Heart right ventricle (tissue), 16 donors: ENCODE data around the gene IL17RE. TPM values are rescaled to one million over a fixed set of nuclear protein-coding genes. Genes with fewer than 3 reads are reported as not detected.

ENCODE experiments used
- ATAC-seq, 8 donors: fragments of 200-7000 bp; cut with Tn5 transposase; one replicate each; pipeline ENCODE4 v1.9.1; 2020; ENCODE audit warnings: mild to moderate bottlenecking in 8 of 8, moderate library complexity in 8 of 8, moderate number of reproducible peaks in 1 of 8
- DNase-seq, 2 donors: peaks; one replicate each; pipeline ENCODE4 v3.0.0-alpha.2; 2020
- H3K27ac ChIP-seq, 10 donors: fragments of 200-600 bp; sonication (generic) in 2 of 10; one replicate each; pipeline versions ENCODE4 v1.5.0 to v1.8.0; 2020 to 2022; ENCODE audit warnings: mild to moderate bottlenecking in 3 of 10
- H3K27me3 ChIP-seq, 7 donors: fragments of 200-600 bp; one replicate each; pipeline ENCODE4 v1.8.0; 2021 to 2022; ENCODE audit warnings: mild to moderate bottlenecking in 2 of 7
- H3K36me3 ChIP-seq, 9 donors: fragments of 200-600 bp; sonication (generic) in 1 of 9; one replicate each; pipeline versions ENCODE4 v1.5.0 to v1.8.0; 2020 to 2022; ENCODE audit warnings: mild to moderate bottlenecking in 2 of 9
- H3K4me1 ChIP-seq, 9 donors: fragments of 200-600 bp; sonication (generic) in 1 of 9; one replicate each; pipeline versions ENCODE4 v1.5.0 to v1.8.0; 2020 to 2022; ENCODE audit warnings: mild to moderate bottlenecking in 4 of 9
- H3K4me3 ChIP-seq, 10 donors: fragments of 200-600 bp; sonication (generic) in 2 of 10; one replicate each; pipeline versions ENCODE4 v1.5.0 to v1.8.0; 2020 to 2022; ENCODE audit warnings: mild to moderate bottlenecking in 7 of 10, moderate library complexity in 2 of 10
- H3K9me3 ChIP-seq, 11 donors: fragments of 200-600 bp in 10 of 11; sonication (generic) in 2 of 11; one replicate each; pipeline versions ENCODE4 v1.5.0 to v1.8.0; 2013 to 2022; ENCODE audit warnings: mild to moderate bottlenecking in 2 of 11, control low read depth in 1 of 11, moderate library complexity in 1 of 11
- CTCF ChIP-seq, 9 donors: fragments of 200-600 bp; sonication (generic) in 2 of 9; IDR thresholded peaks; one replicate each; pipeline versions ENCODE4 v1.5.0 to v1.8.0; 2021 to 2022; ENCODE audit warnings: antibody characterized with exemption in 9 of 9, mild to moderate bottlenecking in 5 of 9, moderate library complexity in 1 of 9
- WGBS, 2 donors: extraction: QIAGEN DNeasy Blood & Tissue Kit; methylation state at CpG; one replicate each; pipeline ENCODE4 v1.1.7; 2013; ENCODE audit warnings: inconsistent platforms in 1 of 2; 5-methylcytosine and 5-hydroxymethylcytosine counted together
- intact Hi-C, 10 donors: fragments of 100-400 bp; cut with DNase I; formaldehyde crosslinking; loops; one replicate each; pipeline versions ENCODE4 v1.11.1 to v1.14.2; 2022
- polyA plus RNA-seq, 2 donors: library from polyadenylated mRNA; stranded (reverse); fragments of 200-250 nt; gene quantifications; one replicate each; pipeline ENCODE4 v1.2.3, GENCODE V29; 2013
- total RNA-seq, 10 donors: library from RNA; stranded (reverse); fragmentation: NEBNext Ultra II Directional in 3 of 10; extraction: Animal tissue kit (Norgen Biotek cat#: 25700) in 3 of 10; gene quantifications; one replicate each; pipeline versions ENCODE4 v1.2.1 to v1.2.4, GENCODE V29; 2021 to 2023
- donor health status: Arrhythmogenic right ventricular cardiomyopathy.
- donor health status: ischemic (EF 13 %, LVEDD 7.1; RV severe dilation, severe dysfunction).
- donor health status: healthy with polysubstance abuse.
- donor health status: DM: no; HTN: yes; CAD: no.
- donor health status: DM: no; HTN: no; CAD: no.
- donor health status: ischemic (EF 25% LVEDD 6.9; RV normal size, moderate dysfunction).
- donor health status: ischemic (EF 25% LVEDD 5.7; RV mildly dilated, moderate dysfunction).
- donor health status: healthy.
- donor health status: DM: yes; HTN: yes; CAD: no.
- donor health status: Ischemic cardiomyopathy.
- donor health status: ischemic (EF 35%, LVEDD 5.7; RV mildly dilated, moderate dysfunction).
- donor health status: nonischemic (EF 11% LVEDD 7.7; RV severe dilation, severe dysfunction).
- donor health status: DM: yes; HTN: yes; CAD: no.
- donor health status: PGD.
- donor health status: ischemic (EF 29% LVEDD 5.4; RV normal size, mild dysfunction).
- donor health status: nonischemic (EF 23%, LVEDD 6.1; RV moderate dilation, normal function).

The IL17RE gene
- total and polyA plus RNA-seq, 12 donors, result 0.16 to 2.3 (median 1.00) TPM

- intact Hi-C loops, result no loop called here
- Histone ChIP-seq H3K9me3 (no peaks in the 10 kb centered on the region), H3K27me3 (no peaks in the 10 kb centered on the region), H3K36me3 (peaks cover 0 to 30% (median 4%) of the 10 kb centered on the region in 9 donors), H3K27ac (no peak overlapping the region), H3K4me3 (no peak overlapping the region), H3K4me1 (peaks cover 0 to 5% (median 2%) of the 10 kb centered on the region in 9 donors)
- DNase-seq (no peak), ATAC-seq (no peak)
- no peak for TF ChIP-seq CTCF (IDR thresholded peaks at IDR 0.05)
- WGBS, 2 donors, result 64 to 66% methylated on average over 5 of the region's 5 CpGs
Measured at GRCh38 chr3:9957214-9957613, 54.6 kb downstream of the IL17RE start.

DNA sequence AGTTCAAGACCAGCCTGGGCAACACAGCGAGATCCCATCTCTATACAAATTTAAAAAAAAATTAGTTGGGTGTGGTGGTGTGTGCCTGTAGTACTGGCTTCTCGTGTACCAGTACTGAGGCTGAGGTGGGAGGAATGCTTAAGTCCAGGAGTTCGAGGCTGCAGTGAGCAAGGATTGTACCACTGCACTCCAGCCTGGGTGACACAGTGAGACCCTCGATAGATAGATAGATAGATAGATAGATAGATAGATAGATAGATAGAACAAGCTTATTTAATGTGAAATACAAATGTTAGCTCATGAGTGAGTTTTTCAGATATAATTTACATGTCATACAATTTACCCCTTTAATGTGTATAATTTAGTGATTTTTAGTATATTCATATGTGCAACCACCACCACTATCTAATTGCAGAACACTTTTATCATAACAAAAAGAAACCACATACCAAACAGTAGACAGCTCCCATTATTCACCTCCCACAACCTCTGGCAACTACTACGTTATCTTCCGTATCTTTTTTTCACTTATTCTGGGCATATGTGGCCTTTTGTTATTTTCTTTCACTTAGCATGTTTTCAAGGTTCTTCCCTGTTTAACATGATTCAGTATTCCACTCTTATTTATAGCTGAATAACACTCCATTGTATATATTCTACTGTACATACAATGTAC lies 62.7 kb downstream of the IL17RE start:
- Histone ChIP-seq H3K4me1 (no peaks in the 10 kb centered on the region), H3K9me3 (no peaks in the 10 kb centered on the region), H3K36me3 (peaks cover 3 to 100% (median 36%) of the 10 kb centered on the region in 9 donors), H3K4me3 (no peak overlapping the region), H3K27ac (no peak overlapping the region), H3K27me3 (no peaks in the 10 kb centered on the region)
- intact Hi-C loops, result no loop called here
- no peak for ATAC-seq
- TF ChIP-seq CTCF (IDR thresholded peaks at IDR 0.05), result no peak
- 95 to 96% methylated on average over 6 of the region's 6 CpGs for WGBS, 2 donors
- DNase-seq, result no peak

Other genes with a start within 250 kb of the IL17RE start
- under 1 TPM in 1 of 10 donors, not detected in 9; 0.46 TPM for gene CPNE9, start 199.0 kb upstream of the IL17RE start, total RNA-seq
- gene CPNE9, start 199.0 kb upstream of the IL17RE start, polyA plus RNA-seq, result not detected
- gene BRPF1, start 171.1 kb upstream of the IL17RE start, total RNA-seq, result 10 to 100 TPM in 4 of 10 donors, 1 to 10 TPM in 6; 7.3 to 15.1 (median 9.1) TPM
- 1 to 10 TPM; 7.3 to 8.5 TPM for gene BRPF1, start 171.1 kb upstream of the IL17RE start, polyA plus RNA-seq
- 10 to 100 TPM in 3 of 10 donors, 1 to 10 TPM in 7; 5.2 to 10.8 (median 8.0) TPM for gene OGG1, start 152.9 kb upstream of the IL17RE start, total RNA-seq
- 10 to 100 TPM; 11.3 to 15.1 TPM for gene OGG1, start 152.9 kb upstream of the IL17RE start, polyA plus RNA-seq
- 10 to 100 TPM in 4 of 10 donors, 1 to 10 TPM in 6; 6.2 to 19.5 (median 8.3) TPM for gene CAMK1, start 132.9 kb upstream of the IL17RE start, total RNA-seq
- 10 to 100 TPM; 18.3 to 27.1 TPM for gene CAMK1, start 132.9 kb upstream of the IL17RE start, polyA plus RNA-seq
- 10 to 100 TPM; 38.5 to 59.6 (median 42.9) TPM for gene TADA3, start 110.4 kb upstream of the IL17RE start, total RNA-seq
- gene TADA3, start 110.4 kb upstream of the IL17RE start, polyA plus RNA-seq, result 10 to 100 TPM; 48.7 to 51.4 TPM
- gene ARPC4, start 109.8 kb upstream of the IL17RE start, total RNA-seq, result 100 to 1,000 TPM in 1 of 10 donors, 10 to 100 TPM in 9; 40.6 to 111 (median 55.0) TPM
- 100 to 1,000 TPM in 1 of 2 donors, 10 to 100 TPM in 1; 27.9 to 104 TPM for gene ARPC4, start 109.8 kb upstream of the IL17RE start, polyA plus RNA-seq
- gene TTLL3, start 92.6 kb upstream of the IL17RE start, total RNA-seq, result 10 to 100 TPM in 7 of 10 donors, 1 to 10 TPM in 3; 8.7 to 20.5 (median 13.7) TPM
- 10 to 100 TPM in 1 of 2 donors, 1 to 10 TPM in 1; 6.7 to 35.0 TPM for gene TTLL3, start 92.6 kb upstream of the IL17RE start, polyA plus RNA-seq
- gene RPUSD3, start 58.8 kb upstream of the IL17RE start, total RNA-seq, result 10 to 100 TPM; 26.4 to 42.3 (median 29.4) TPM
- gene RPUSD3, start 58.8 kb upstream of the IL17RE start, polyA plus RNA-seq, result 10 to 100 TPM; 43.4 to 45.7 TPM
- gene CIDEC, start 22.6 kb upstream of the IL17RE start, total RNA-seq, result 10 to 100 TPM in 2 of 10 donors, 1 to 10 TPM in 5, under 1 TPM in 2, not detected in 1; 0.27 to 18.3 (median 4.4) TPM
- 10 to 100 TPM in 1 of 2 donors, 1 to 10 TPM in 1; 8.0 to 25.3 TPM for gene CIDEC, start 22.6 kb upstream of the IL17RE start, polyA plus RNA-seq
- gene JAGN1, start 12.2 kb upstream of the IL17RE start, total RNA-seq, result 10 to 100 TPM; 13.8 to 25.0 (median 18.0) TPM
- 10 to 100 TPM; 23.2 to 69.3 TPM for gene JAGN1, start 12.2 kb upstream of the IL17RE start, polyA plus RNA-seq
- gene IL17RC, start 14.2 kb downstream of the IL17RE start, total RNA-seq, result 10 to 100 TPM; 18.6 to 36.2 (median 27.9) TPM
- 10 to 100 TPM; 40.7 to 62.3 TPM for gene IL17RC, start 14.2 kb downstream of the IL17RE start, polyA plus RNA-seq
- 10 to 100 TPM; 49.5 to 76.5 (median 65.4) TPM for gene CRELD1, start 31.0 kb downstream of the IL17RE start, total RNA-seq
- gene CRELD1, start 31.0 kb downstream of the IL17RE start, polyA plus RNA-seq, result 10 to 100 TPM; 58.0 to 92.1 TPM
- 1 to 10 TPM in 6 of 10 donors, under 1 TPM in 4; 0.45 to 2.0 (median 1.4) TPM for gene PRRT3, start 49.6 kb downstream of the IL17RE start, total RNA-seq
- gene PRRT3, start 49.6 kb downstream of the IL17RE start, polyA plus RNA-seq, result under 1 TPM; 0.54 to 0.95 TPM
- 100 to 1,000 TPM in 3 of 10 donors, 10 to 100 TPM in 7; 57.7 to 130 (median 77.0) TPM for gene EMC3, start 84.0 kb downstream of the IL17RE start, total RNA-seq
- 100 to 1,000 TPM in 1 of 2 donors, 10 to 100 TPM in 1; 26.3 to 160 TPM for gene EMC3, start 84.0 kb downstream of the IL17RE start, polyA plus RNA-seq
- gene FANCD2, start 123.6 kb downstream of the IL17RE start, total RNA-seq, result 1 to 10 TPM in 7 of 10 donors, under 1 TPM in 3; 0.55 to 3.2 (median 1.1) TPM
- 1 to 10 TPM in 1 of 2 donors, under 1 TPM in 1; 0.35 to 1.1 TPM for gene FANCD2, start 123.6 kb downstream of the IL17RE start, polyA plus RNA-seq
- not detected for gene FANCD2OS, start 205.4 kb downstream of the IL17RE start, total RNA-seq
- gene FANCD2OS, start 205.4 kb downstream of the IL17RE start, polyA plus RNA-seq, result not detected
- gene BRK1, start 212.8 kb downstream of the IL17RE start, total RNA-seq, result 100 to 1,000 TPM in 2 of 10 donors, 10 to 100 TPM in 8; 80.3 to 101 (median 94.8) TPM
- gene BRK1, start 212.8 kb downstream of the IL17RE start, polyA plus RNA-seq, result 100 to 1,000 TPM in 1 of 2 donors, 10 to 100 TPM in 1; 62.0 to 151 TPM
- 10 to 100 TPM; 10.3 to 19.3 (median 12.0) TPM for gene VHL, start 238.9 kb downstream of the IL17RE start, total RNA-seq
- gene VHL, start 238.9 kb downstream of the IL17RE start, polyA plus RNA-seq, result 10 to 100 TPM in 1 of 2 donors, 1 to 10 TPM in 1; 9.4 to 18.4 TPM